ENCODE data around the gene CIZ1.

The CIZ1 gene

DNA sequence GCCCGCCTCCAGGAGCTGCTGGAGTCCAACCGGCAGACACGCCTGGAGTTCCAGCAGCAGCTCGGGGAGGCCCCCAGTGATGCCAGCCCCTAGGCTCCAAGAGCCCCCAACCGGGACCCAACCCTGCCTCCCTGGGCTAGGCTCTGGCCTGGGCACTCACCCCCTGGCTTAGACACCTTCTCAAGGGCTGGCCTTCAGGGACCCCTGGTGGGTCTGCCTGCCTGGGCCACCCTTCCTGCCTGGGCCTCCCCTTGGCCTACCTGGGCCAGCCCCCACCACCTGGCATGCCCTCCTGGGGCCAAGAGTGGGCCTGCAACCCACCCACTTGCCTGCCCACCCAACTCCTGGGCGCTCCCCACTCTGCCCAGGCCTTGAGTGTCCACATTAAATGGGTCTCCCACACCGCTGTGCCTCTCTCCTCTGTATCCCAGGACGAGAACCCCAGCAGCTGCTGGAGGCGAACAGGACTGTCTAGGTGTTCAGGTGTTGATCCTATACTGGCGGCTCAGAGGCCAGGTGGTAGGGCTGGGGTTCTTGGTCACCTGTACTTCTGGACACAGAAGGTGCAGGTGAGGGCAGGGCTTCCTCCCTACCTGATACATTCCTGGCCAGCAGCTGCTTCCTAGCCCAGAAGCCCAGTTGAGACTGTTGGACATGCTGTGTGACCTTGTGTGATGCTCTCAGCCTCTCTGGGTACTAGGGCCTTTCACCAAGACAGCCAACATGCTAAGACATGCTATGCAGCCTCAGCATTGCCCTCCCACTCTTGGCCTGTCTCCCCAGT is 27.7 kb downstream of the CIZ1 start:
- DNase-seq (ENCODE audit: low read depth), result no peak
- TF ChIP-seq, protein P1, sequence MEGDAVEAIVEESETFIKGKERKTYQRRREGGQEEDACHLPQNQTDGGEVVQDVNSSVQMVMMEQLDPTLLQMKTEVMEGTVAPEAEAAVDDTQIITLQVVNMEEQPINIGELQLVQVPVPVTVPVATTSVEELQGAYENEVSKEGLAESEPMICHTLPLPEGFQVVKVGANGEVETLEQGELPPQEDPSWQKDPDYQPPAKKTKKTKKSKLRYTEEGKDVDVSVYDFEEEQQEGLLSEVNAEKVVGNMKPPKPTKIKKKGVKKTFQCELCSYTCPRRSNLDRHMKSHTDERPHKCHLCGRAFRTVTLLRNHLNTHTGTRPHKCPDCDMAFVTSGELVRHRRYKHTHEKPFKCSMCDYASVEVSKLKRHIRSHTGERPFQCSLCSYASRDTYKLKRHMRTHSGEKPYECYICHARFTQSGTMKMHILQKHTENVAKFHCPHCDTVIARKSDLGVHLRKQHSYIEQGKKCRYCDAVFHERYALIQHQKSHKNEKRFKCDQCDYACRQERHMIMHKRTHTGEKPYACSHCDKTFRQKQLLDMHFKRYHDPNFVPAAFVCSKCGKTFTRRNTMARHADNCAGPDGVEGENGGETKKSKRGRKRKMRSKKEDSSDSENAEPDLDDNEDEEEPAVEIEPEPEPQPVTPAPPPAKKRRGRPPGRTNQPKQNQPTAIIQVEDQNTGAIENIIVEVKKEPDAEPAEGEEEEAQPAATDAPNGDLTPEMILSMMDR (IDR thresholded peaks at IDR 0.05; ENCODE audit: insufficient read depth, low read depth, low read length, missing control alignments), result no peak
- H3K4me3 ChIP-seq (ENCODE audit: low read depth, low read length), result no peak overlapping the region

DNA sequence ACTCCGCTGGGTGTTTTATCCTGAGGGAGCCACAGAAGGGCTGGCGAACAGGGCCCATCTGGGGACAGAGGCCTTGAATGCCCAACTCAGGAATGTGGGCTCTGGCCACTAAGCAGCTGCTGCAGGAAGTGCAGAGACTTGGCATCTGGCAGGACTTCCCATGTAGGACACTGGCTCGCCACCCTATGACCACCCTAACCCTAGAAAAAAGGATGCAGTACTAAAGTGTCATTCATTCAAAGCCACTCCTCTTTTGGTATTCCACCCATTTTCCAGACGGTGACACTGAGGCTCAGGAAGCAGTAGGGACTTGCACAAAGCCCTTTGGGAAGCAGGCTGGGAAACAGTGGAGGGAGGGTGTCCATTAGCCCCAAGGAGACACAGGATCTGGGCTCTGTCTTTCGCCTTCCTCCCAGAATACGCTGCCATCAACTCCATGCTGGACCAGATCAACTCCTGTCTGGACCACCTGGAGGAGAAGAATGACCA is 28.3 kb downstream of the CIZ1 start:
- no peak overlapping the region for H3K4me3 ChIP-seq (ENCODE audit: low read depth, low read length)
- no peak for DNase-seq (ENCODE audit: low read depth)
- TF ChIP-seq, protein P1 (IDR thresholded peaks at IDR 0.05; ENCODE audit: insufficient read depth, low read depth, low read length, missing control alignments), result no peak

DNA sequence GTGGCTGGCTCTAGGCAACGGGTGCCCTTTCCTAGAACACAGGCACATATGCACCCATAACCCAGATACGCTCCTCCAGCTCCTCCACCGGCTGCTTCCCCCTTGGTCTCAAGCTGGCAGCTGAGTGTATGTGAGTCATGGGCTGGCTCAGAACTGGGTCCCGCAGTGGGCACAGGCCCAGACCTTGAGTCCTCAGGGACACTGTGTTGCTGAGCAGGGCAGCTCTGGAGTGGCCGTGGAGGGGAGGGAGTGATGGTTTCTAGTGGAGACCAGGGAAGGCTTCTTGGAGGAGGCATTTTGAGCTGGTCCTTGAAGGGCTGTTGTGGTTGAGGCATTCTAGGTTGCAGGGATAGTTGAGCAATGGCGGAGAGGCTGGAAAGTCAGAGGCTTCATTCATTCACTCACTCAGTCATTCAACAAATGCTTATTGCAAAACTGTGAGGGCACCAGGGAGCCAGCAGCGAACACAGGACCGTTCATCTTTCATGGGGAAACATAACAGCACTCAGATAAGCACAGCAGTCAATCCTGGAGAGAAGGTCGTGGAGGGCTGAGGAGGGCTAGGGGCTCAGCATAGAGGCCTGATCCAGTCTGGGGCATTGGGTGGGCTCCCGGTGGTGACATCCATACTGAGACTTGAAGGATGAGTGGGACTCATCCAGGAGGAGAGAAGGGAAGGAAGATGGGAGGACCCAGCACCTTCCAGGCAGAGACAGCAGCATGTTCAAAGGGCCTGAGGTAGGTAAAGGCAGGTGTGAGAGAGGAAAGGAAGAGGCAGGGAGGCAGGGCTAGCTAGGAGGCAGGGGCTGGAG is 29.0 kb downstream of the CIZ1 start:
- TF ChIP-seq, protein P1 (IDR thresholded peaks at IDR 0.05; ENCODE audit: insufficient read depth, low read depth, low read length, missing control alignments), result no peak
- DNase-seq (ENCODE audit: low read depth), result no peak
- no peak overlapping the region for H3K4me3 ChIP-seq (ENCODE audit: low read depth, low read length)

DNA sequence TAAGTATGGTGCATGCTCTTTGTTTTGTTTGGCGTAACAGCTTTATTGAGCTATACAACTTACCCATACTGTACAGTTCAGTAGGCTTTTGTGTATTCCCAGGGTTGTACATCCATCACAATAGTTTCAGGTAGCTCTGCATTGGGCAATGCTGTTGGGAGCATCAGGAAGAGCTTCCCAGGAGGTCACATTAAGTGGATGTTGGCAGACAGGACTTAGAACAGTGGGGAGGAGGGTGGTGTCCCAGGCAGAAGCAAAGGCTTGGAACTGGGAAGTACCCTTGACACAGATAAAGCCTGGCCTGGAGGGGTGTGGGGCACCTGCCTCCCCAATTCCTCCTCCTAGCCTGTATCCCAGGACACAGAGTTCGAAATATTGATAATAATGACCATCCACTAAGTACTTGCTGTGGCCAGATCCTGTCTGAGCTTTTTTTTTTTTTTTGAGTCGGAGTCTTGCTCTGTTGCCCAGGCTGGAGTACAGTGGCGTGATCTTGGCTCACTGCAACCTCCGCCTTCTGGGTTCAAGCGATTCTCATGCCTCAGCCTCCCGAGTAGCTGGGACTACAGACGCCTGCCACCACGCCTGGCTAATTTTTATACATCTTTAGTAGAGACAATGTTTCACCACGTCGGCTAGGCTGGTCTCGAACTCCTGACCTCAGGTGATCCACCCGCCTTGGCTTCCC is 30.0 kb downstream of the CIZ1 start:
- TF ChIP-seq, protein P1 (IDR thresholded peaks at IDR 0.05; ENCODE audit: insufficient read depth, low read depth, low read length, missing control alignments), result no peak
- H3K4me3 ChIP-seq (ENCODE audit: low read depth, low read length), result peak overlapping the region; percentile 100
- no peak for DNase-seq (ENCODE audit: low read depth)

DNA sequence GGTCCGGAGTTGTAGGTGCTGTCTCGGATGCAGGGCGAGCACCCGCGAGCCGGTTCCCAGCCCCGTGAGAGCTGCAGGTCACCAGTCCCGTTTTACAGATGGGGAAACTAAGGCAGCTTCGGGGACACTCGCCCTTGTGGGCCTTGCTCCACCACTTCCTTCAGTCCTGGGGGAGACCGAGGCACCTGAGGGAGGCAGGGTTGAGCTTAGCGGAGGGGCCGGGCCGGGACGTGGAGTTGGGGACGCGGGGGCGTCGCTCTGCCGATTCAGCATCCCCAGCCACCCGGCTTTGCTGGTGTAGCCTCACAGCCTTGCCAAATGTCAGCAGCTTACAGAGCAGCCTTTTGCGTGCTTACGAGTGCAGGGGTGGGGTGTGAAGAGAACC is 30.8 kb downstream of the CIZ1 start:
- H3K4me3 ChIP-seq (ENCODE audit: low read depth, low read length), result peak overlapping the region; percentile 100
- TF ChIP-seq, protein P1 (IDR thresholded peaks at IDR 0.05; ENCODE audit: insufficient read depth, low read depth, low read length, missing control alignments), result no peak
- DNase-seq (ENCODE audit: low read depth), result peak; percentile 47

DNA sequence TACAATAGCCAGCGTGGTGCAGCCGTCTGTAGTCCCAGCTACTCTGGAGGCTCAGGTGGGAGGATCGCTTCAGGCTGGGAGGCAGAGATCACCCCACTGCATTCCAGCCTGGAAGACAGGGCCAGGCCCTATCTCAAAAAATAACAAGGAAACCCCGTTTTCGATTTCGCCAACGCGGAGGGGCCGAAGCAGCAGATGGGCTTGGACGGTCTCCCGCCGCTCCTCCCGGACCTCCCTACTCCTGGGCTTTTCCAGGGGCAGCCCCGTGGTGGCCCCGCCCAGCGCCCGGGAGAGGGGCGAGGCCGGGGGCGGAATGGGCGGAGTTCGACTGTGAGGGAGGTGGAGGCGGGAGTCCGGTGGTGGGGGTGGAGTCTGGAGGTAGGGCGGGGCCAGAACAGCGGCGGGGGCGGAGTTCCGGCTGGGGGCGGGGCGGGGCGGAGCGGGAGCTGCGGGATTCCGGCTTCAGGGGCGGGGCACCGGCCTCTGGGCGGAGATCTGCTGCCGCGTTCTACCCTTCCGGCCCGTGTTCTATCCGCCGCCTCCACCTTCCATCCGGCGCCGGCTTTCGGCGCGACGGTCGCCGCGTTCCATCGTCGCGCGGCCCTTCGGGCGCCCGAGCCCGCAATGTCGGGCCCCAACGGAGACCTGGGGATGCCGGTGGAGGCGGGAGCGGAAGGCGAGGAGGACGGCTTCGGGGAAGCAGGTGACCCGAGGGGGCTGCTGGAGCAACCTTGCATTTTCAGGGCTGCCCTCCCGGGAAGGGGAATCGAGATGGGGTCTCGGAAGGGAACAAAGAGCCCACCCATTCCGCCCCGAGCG is 31.4 kb downstream of the CIZ1 start, which contains the start of gene BBLN:
BBLN (plus strand) TSS at position 482 of the 819 bp plus-strand sequence; CDS start at position 625, 143 bp downstream.
- peak; percentile 95 for DNase-seq (ENCODE audit: low read depth)
- TF ChIP-seq, protein P1 (IDR thresholded peaks at IDR 0.05; ENCODE audit: insufficient read depth, low read depth, low read length, missing control alignments), result no peak
- peak within 1 kb of the TSS; percentile 100 for H3K4me3 ChIP-seq (ENCODE audit: low read depth, low read length)
